ENCODE data around the gene PRSS33.
A peak's percentile ranks its signal among the peaks of the same experiment; 100 is the strongest.

PRSS33 gene

DNA sequence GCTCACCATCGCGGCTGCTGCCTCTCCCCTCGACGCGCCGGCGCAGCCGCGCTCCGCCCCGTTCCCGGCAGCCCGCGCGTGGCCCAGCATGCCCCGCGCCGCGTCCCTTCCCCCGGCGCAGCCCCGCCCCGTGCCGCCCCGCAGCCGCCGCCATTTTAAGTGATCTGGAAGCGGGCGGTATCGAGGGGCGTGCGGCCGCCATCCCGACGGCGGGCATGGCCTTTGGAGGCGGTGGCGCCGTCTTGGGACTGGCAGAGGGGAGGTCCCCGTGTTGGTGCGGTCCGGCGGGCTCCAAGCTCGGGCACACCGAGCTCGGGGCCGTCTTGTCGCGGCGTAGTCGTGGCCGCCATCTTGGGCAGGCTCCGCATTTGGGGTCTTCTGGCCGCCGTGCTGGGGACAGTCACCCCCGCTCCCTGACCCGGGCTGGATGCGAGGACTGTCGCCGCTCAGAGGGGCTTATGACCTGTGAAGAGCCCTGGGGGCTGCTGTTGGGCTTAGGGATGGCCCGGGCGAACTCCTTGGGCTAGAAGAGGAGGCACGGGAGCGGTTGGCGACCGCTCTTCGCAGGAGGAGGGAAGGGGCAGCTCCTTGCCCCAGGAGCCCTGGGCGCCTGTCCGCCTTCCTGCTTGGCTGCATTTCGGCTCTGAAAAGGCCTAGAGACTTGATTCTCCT lies 10.0 kb downstream of the PRSS33 start, which contains the start of gene ELOB:
TSS of gene ELOB (minus strand) at position 50 of the 672 bp plus-strand sequence. CDS start at position 9, 41 bp downstream.
- peak; percentile 83 to 87 for DNase-seq (ENCODE audit: low read depth in 2 of 2)

GRCh38 chr16:2776500-2777139 lies 10.7 kb downstream of the PRSS33 start:
- DNase-seq (ENCODE audit: low read depth in 2 of 2), result peak in 1 of 2 donors; percentile 26

DNA sequence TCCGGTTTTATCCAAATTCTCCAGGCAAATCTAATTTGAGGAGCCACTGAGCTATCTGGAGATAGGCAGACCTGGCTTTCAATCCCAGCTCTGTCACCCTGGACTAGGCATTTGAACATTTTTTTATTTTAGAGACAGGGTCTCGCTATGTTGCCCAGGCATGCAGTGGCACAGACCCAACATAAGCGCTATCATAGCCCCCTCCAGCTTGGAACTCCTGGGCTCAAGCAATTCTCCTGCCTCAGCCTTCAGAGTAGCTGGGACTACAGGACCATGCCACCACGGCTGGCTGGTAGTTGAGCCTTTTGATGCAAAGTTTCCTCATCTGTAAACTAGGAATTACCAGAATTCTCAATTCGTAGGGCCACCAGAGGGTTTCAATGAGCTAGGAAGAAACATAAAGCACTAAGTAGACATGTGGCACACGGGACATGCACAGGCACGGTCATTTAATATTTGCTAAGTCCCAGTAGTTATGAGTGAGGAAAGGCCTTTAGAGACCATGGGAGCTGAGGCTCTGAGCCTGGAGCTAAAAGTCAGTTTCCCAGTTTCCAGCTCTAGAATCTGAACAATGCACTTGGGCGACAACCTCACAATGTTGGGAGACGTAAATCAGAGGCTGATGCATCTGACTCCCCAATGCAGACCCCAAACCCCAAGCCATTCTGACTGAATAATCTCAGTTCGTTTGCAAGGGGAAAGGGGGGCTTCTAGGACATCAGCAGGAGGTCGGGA lies 11.4 kb downstream of the PRSS33 start:
- DNase-seq (ENCODE audit: low read depth in 2 of 2), result no peak

- no peak for DNase-seq (ENCODE audit: low read depth in 2 of 2)
Observed at GRCh38 chr16:2775131-2775716, 12.1 kb downstream of the PRSS33 start.

GRCh38 chr16:2774161-2774891 lies 13.0 kb downstream of the PRSS33 start:
- DNase-seq (ENCODE audit: low read depth in 2 of 2), result no peak

- no peak for DNase-seq (ENCODE audit: low read depth in 2 of 2)
Observed at GRCh38 chr16:2773188-2773968, 14.0 kb downstream of the PRSS33 start.

- no peak for DNase-seq (ENCODE audit: low read depth in 2 of 2)
Observed at GRCh38 chr16:2771496-2772402, 15.6 kb downstream of the PRSS33 start.

DNA sequence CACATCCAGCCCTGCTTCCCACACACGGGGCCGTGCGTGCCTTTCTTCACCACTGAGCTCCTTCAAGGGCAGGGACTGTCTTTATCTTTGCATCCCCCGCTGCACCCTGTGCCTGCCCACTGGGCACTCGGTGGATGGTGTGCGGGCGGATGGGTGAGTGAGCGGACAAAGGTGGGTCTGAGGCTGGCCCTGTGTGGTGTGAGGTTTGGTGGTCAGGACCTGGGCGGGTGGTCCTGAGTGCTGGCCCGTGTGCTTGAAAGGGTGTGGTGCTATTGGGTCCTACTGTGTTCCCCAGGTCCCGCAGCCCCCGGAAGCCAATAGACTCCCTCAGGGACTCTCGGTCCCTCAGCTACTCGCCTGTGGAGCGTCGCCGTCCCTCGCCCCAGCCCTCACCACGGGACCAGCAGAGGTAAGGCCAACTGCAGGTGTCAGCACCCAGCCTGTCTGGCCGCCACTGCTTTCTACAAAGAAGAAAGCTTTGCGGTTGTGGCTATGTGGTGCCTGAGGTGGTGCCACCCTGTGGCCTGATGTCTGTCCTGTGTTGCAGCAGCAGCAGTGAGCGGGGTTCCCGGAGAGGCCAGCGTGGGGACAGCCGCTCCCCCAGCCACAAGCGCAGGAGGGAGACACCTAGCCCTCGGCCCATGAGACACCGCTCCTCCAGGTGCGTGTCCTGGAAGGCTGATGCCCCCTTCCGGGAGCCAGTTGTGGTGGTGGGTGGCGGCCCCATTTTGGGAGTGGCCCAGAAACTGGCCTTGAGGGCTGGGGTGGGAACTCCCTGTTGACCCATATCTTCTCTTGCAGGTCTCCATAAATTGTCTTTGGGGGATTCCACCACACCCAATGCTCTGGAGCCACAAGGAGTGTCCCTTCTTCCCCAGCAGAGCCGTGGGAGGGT lies 17.1 kb downstream of the PRSS33 start:
- no peak for DNase-seq (ENCODE audit: low read depth in 2 of 2)

GRCh38 chr16:2769675-2770056 lies 17.7 kb downstream of the PRSS33 start:
- no peak for DNase-seq (ENCODE audit: low read depth in 2 of 2)

DNA sequence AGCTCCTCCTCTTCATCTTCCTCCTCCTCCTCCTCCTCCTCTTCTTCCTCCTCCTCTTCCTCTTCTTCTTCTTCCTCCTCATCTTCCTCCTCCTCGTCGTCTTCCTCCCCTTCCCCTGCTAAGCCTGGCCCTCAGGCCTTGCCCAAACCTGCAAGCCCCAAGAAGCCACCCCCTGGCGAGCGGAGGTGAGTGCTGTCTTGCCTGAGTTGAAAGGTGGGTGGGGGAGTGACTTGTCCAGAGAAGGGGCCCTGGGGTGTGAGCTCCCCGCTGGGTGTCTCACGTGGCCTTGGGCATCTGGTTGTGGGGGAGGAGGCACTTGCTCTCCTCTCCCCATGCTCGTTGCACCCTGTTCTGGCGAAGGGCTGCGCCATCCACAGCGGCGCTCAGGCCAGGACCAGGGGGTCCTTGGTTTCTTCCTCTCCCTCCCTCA lies 18.2 kb downstream of the PRSS33 start:
- no peak for DNase-seq (ENCODE audit: low read depth in 2 of 2)

- no peak for DNase-seq (ENCODE audit: low read depth in 2 of 2)
Observed at GRCh38 chr16:2768403-2769089, 18.8 kb downstream of the PRSS33 start.

DNA sequence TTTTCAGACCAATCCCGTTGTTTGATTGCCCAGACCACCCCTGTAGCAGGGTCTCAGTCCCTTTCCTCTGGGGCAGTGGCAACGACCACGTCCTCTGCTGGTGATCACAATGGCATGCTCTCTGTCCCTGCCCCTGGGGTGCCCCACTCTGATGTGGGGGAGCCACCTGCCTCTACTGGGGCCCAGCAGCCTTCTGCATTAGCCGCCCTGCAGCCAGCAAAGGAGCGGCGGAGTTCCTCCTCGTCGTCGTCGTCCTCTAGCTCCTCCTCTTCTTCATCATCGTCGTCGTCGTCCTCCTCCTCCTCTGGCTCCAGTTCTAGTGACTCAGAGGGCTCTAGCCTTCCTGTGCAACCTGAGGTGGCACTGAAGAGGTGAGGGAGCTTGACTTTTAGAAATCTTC lies 19.5 kb downstream of the PRSS33 start:
- DNase-seq (ENCODE audit: low read depth in 2 of 2), result no peak

- DNase-seq (ENCODE audit: low read depth in 2 of 2), result no peak
Observed at GRCh38 chr16:2767140-2767731, 20.1 kb downstream of the PRSS33 start.

- no peak for DNase-seq (ENCODE audit: low read depth in 2 of 2)
Observed at GRCh38 chr16:2766430-2767139, 20.8 kb downstream of the PRSS33 start.

- no peak for DNase-seq (ENCODE audit: low read depth in 2 of 2)
Observed at GRCh38 chr16:2765462-2766404, 21.6 kb downstream of the PRSS33 start.

DNA sequence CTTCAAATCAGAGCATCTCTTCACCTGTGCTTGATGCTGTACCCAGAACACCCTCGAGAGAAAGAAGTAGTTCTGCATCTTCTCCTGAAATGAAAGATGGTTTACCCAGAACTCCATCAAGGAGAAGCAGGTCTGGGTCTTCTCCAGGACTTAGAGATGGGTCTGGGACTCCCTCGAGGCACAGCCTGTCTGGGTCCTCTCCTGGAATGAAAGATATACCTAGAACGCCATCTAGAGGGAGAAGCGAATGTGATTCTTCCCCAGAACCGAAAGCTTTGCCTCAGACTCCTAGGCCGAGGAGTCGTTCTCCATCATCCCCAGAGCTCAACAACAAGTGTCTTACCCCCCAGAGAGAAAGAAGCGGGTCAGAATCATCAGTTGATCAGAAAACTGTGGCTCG lies 22.6 kb downstream of the PRSS33 start:
- no peak for DNase-seq (ENCODE audit: low read depth in 2 of 2)
